Loucy (cell line): Measurements from ENCODE around the gene AMZ1.

ENCODE experiments used
- H2AFZ ChIP-seq: fragments of 200-600 bp; sonication (generic); 2 replicates; pipeline ENCODE4 v1.6.0; 2016; ENCODE audit warnings: antibody characterized with exemption, mild to moderate bottlenecking, low read length, moderate library complexity
- H3F3A ChIP-seq: fragments of 200-600 bp; 2 replicates; pipeline ENCODE4 v1.6.0; 2016; ENCODE audit warnings: antibody characterized with exemption, low read depth, mild to moderate bottlenecking
- H3K27me3 ChIP-seq: fragments of 200-600 bp; sonication (generic); 2 replicates; pipeline ENCODE4 v1.6.1; 2014; ENCODE audit warnings: low read length, mild to moderate bottlenecking; ENCODE audit not compliant: insufficient read depth, poor library complexity, severe bottlenecking
- H3K36me3 ChIP-seq: fragments of 200-600 bp; sonication (generic); 2 replicates; pipeline ENCODE4 v1.6.1; 2016; ENCODE audit warnings: low read length; ENCODE audit not compliant: insufficient read depth
- H3K4me1 ChIP-seq: fragments of 200-600 bp; sonication (generic); 2 replicates; pipeline ENCODE4 v1.5.1; 2014; ENCODE audit warnings: low read length, mild to moderate bottlenecking; ENCODE audit not compliant: insufficient read depth, poor library complexity, severe bottlenecking
- H3K4me2 ChIP-seq: fragments of 200-600 bp; sonication (generic); 2 replicates; pipeline ENCODE4 v1.6.0; 2014; ENCODE audit warnings: antibody characterized with exemption, low read length, low read depth, mild to moderate bottlenecking; ENCODE audit not compliant: poor library complexity, severe bottlenecking
- H3K4me3 ChIP-seq: fragments of 200-600 bp; sonication (generic); 2 replicates; pipeline ENCODE4 v1.5.1; 2014; ENCODE audit warnings: low read length, mild to moderate bottlenecking, mixed read lengths; ENCODE audit not compliant: poor library complexity, severe bottlenecking
- H3K79me2 ChIP-seq: fragments of 200-600 bp; sonication (generic); 2 replicates; pipeline ENCODE4 v1.6.1; 2014; ENCODE audit warnings: low read length; ENCODE audit not compliant: insufficient read depth
- H3K9ac ChIP-seq: fragments of 200-600 bp; sonication (generic); 2 replicates; pipeline ENCODE4 v1.6.0; 2014; ENCODE audit warnings: mild to moderate bottlenecking, low read depth, low read length, moderate library complexity; ENCODE audit not compliant: poor library complexity, severe bottlenecking
- H3K9me2 ChIP-seq: fragments of 200-600 bp; sonication (generic); replicated peaks from 2 replicates; pipeline ENCODE4 v1.6.1; 2016; ENCODE audit warnings: low read depth, low read length, mixed read lengths
- H3K9me3 ChIP-seq: fragments of 200-600 bp; sonication (generic); 2 replicates; pipeline ENCODE4 v1.6.1; 2014; ENCODE audit warnings: mild to moderate bottlenecking, antibody characterized with exemption, low read length, low read depth; ENCODE audit not compliant: insufficient read depth
- H4K20me1 ChIP-seq: fragments of 200-600 bp; sonication (generic); 2 replicates; pipeline ENCODE4 v1.6.0; 2014; ENCODE audit warnings: antibody characterized with exemption, low read length, mild to moderate bottlenecking; ENCODE audit not compliant: insufficient read depth, poor library complexity, severe bottlenecking
- CTCF ChIP-seq: fragments of 200-600 bp; sonication (generic); conservative IDR thresholded peaks from 2 replicates; pipeline ENCODE4 v1.5.1; 2014; ENCODE audit warnings: mild to moderate bottlenecking, antibody characterized with exemption, low read length
- EZH2phosphoT487 ChIP-seq: fragments of 200-600 bp; IDR thresholded peaks from 2 replicates; pipeline ENCODE4 v1.6.1; 2018; ENCODE audit warnings: antibody characterized with exemption, mild to moderate bottlenecking, moderate library complexity, borderline replicate concordance

Gene AMZ1

GRCh38 chr7:2760098-2760889, 72.3 kb downstream of the AMZ1 start:
- Histone ChIP-seq H3K4me2 (no peak overlapping the region), H3F3A (no peaks in the 10 kb centered on the region), H3K9me2 (no peaks in the 10 kb centered on the region), H3K9me3 (peaks cover 7% of the 10 kb centered on the region; the same call in 1 of the 2 replicates), H4K20me1 (no peaks in the 10 kb centered on the region), H3K4me1 (peaks cover 38% of the 10 kb centered on the region), H3K36me3 (peaks cover 38% of the 10 kb centered on the region), H2AFZ (no peak overlapping the region), H3K9ac (peak overlapping the region; percentile 13), H3K27me3 (no peaks in the 10 kb centered on the region), H3K4me3 (no peak overlapping the region), H3K79me2 (peaks cover 38% of the 10 kb centered on the region; the same call in 1 of the 2 replicates)
- TF ChIP-seq EZH2phosphoT487 (no peak), CTCF (peak; percentile 65)

GRCh38 chr7:2761131-2761624, 73.2 kb downstream of the AMZ1 start:
- Histone ChIP-seq H3K9ac (no peak overlapping the region), H3K79me2 (peaks cover 29% of the 10 kb centered on the region; the same call in 1 of the 2 replicates), H3K9me2 (no peaks in the 10 kb centered on the region), H3K9me3 (no peaks in the 10 kb centered on the region), H3F3A (no peaks in the 10 kb centered on the region), H3K4me1 (peaks cover 38% of the 10 kb centered on the region), H3K27me3 (no peaks in the 10 kb centered on the region), H3K4me2 (no peak overlapping the region), H3K36me3 (peaks cover 29% of the 10 kb centered on the region; the same call in 1 of the 2 replicates), H3K4me3 (no peak overlapping the region), H4K20me1 (no peaks in the 10 kb centered on the region), H2AFZ (no peak overlapping the region)
- TF ChIP-seq EZH2phosphoT487: no peak
- no peak for TF ChIP-seq CTCF

- no peaks in the 10 kb centered on the region for H3K27me3 ChIP-seq
- H3K9me3 ChIP-seq: no peaks in the 10 kb centered on the region
- H3K4me1 ChIP-seq: peaks cover 38% of the 10 kb centered on the region
- H3F3A ChIP-seq: no peaks in the 10 kb centered on the region
- TF ChIP-seq CTCF (no peak), EZH2phosphoT487 (no peak)
- H3K4me3 ChIP-seq: no peak overlapping the region
- no peak overlapping the region for H3K4me2 ChIP-seq
- H3K9me2 ChIP-seq: no peaks in the 10 kb centered on the region
- peaks cover 27% of the 10 kb centered on the region; the same call in 1 of the 2 replicates for H3K79me2 ChIP-seq
- no peak overlapping the region for H3K9ac ChIP-seq
- no peak overlapping the region for H2AFZ ChIP-seq
- H4K20me1 ChIP-seq: no peaks in the 10 kb centered on the region
- H3K36me3 ChIP-seq: peaks cover 23% of the 10 kb centered on the region; the same call in 1 of the 2 replicates
Observed at GRCh38 chr7:2761801-2762497, 73.9 kb downstream of the AMZ1 start.
